ENCODE data around the gene IFITM10.

The IFITM10 gene

GRCh38 chr11:1714908-1715885, 35.2 kb downstream of the IFITM10 start:
- no peak for DNase-seq
- H3K27ac Mint-ChIP-seq = no peak overlapping the region
- H3K36me3 Mint-ChIP-seq (ENCODE audit: low read depth) = no peaks in the 10 kb centered on the region
- no peaks in the 10 kb centered on the region for H3K4me1 Mint-ChIP-seq (ENCODE audit: low read depth)
- no peak overlapping the region for H3K4me3 Mint-ChIP-seq
- H3K9me3 Mint-ChIP-seq = no peaks in the 10 kb centered on the region
- H3K27me3 Mint-ChIP-seq = no peaks in the 10 kb centered on the region

- H3K4me1 Mint-ChIP-seq (ENCODE audit: low read depth) = peaks cover 10% of the 10 kb centered on the region
- DNase-seq = no peak
- H3K4me3 Mint-ChIP-seq = no peak overlapping the region
- no peak overlapping the region for H3K27ac Mint-ChIP-seq
- no peaks in the 10 kb centered on the region for H3K27me3 Mint-ChIP-seq
- H3K9me3 Mint-ChIP-seq = no peaks in the 10 kb centered on the region
- no peaks in the 10 kb centered on the region for H3K36me3 Mint-ChIP-seq (ENCODE audit: low read depth)
Observed at GRCh38 chr11:1708716-1709115, 41.7 kb downstream of the IFITM10 start.

- Mint-ChIP-seq H3K4me3 (no peak overlapping the region), H3K27me3 (no peaks in the 10 kb centered on the region), H3K4me1 (ENCODE audit: low read depth) (peaks cover 10% of the 10 kb centered on the region), H3K9me3 (no peaks in the 10 kb centered on the region), H3K36me3 (ENCODE audit: low read depth) (no peaks in the 10 kb centered on the region), H3K27ac (no peak overlapping the region)
- no peak for DNase-seq
Observed at GRCh38 chr11:1707751-1708150, 42.6 kb downstream of the IFITM10 start.

GRCh38 chr11:1706634-1707400, 43.6 kb downstream of the IFITM10 start:
- no peaks in the 10 kb centered on the region for H3K27me3 Mint-ChIP-seq
- no peaks in the 10 kb centered on the region for H3K36me3 Mint-ChIP-seq (ENCODE audit: low read depth)
- H3K27ac Mint-ChIP-seq = no peak overlapping the region
- peaks cover 3% of the 10 kb centered on the region for H3K9me3 Mint-ChIP-seq
- no peak overlapping the region for H3K4me3 Mint-ChIP-seq
- DNase-seq = no peak
- peaks cover 10% of the 10 kb centered on the region for H3K4me1 Mint-ChIP-seq (ENCODE audit: low read depth)

DNA sequence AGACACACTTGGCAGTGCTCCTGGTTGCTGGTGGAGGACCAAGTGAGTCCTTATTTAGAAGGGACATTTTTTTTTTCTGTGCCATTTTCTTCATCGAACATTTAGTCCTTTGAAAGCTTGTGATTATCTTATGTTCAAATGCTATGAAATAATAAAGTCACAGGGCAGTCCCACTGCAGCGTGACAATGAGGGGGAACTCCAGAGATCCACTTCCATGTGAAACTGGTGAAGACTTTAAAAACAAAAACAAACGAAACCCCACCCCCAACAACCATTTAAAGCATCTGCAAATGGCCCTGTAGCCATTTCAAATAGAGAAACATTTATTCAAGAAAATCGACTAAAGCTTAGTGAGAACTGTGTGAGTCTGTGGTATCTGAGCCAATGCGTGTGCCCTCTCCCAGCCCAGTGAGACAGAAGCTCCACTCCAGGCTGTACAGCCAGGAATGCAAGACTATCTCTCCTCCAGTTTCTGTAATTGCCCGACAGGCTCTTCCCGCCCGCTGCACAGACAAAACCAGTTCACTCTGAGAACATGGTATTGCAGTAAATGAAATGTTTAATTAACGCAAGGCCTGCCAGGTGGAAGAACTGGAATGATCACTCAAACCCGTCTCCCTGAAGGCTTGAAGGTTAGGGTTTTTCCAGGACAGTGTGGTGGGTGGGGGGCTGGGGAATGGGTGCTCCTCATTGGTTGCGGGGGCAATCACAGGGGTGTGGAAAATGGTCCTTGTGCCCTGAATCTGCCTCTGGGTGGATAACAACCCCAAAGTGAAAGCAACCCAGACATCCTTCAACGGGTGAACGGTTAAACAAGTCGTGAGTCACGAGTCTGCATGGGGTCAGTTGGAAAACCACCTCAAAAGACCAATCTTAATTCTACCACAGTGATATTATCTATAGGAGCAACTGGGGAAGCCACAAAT, 45.0 kb downstream of the IFITM10 start:
- no peak for DNase-seq

GRCh38 chr11:1703146-1703545, 47.2 kb downstream of the IFITM10 start:
- H3K9me3 Mint-ChIP-seq = peaks cover 9% of the 10 kb centered on the region
- peaks cover 4% of the 10 kb centered on the region for H3K27me3 Mint-ChIP-seq
- H3K4me1 Mint-ChIP-seq (ENCODE audit: low read depth) = peaks cover 24% of the 10 kb centered on the region
- no peak overlapping the region for H3K27ac Mint-ChIP-seq
- DNase-seq = no peak
- H3K36me3 Mint-ChIP-seq (ENCODE audit: low read depth) = no peaks in the 10 kb centered on the region
- no peak overlapping the region for H3K4me3 Mint-ChIP-seq

More for the DNA sequence above, 45.0 kb downstream of the IFITM10 start:
- H3K4me1 Mint-ChIP-seq (ENCODE audit: low read depth) = peaks cover 23% of the 10 kb centered on the region
- peaks cover 9% of the 10 kb centered on the region for H3K9me3 Mint-ChIP-seq
- H3K27me3 Mint-ChIP-seq = no peaks in the 10 kb centered on the region
- no peak overlapping the region for H3K4me3 Mint-ChIP-seq
- no peak overlapping the region for H3K27ac Mint-ChIP-seq
- H3K36me3 Mint-ChIP-seq (ENCODE audit: low read depth) = no peaks in the 10 kb centered on the region

DNA sequence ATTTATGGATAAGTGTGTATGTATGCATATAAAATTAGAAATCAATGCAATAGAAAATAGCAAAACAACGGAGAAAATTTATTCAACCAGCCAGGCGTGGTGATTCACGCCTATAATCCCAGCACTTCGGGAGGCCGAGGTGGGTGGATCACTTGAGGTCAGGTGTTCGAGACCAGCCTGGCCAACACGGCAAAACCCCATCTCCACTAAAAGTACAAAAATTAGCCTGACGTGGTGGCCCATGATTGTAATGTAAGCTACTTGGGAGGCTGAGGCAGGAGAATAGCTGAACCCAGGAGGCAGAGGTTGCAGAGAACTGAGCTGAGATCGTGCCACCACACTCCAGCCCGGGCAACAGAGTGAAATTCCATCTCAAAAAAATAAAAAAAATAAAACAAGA, 47.9 kb downstream of the IFITM10 start:
- no peak for DNase-seq
- Mint-ChIP-seq H3K4me3 (no peak overlapping the region), H3K36me3 (ENCODE audit: low read depth) (no peaks in the 10 kb centered on the region), H3K27me3 (peaks cover 4% of the 10 kb centered on the region), H3K9me3 (peaks cover 9% of the 10 kb centered on the region), H3K27ac (no peak overlapping the region), H3K4me1 (ENCODE audit: low read depth) (peaks cover 24% of the 10 kb centered on the region)

DNA sequence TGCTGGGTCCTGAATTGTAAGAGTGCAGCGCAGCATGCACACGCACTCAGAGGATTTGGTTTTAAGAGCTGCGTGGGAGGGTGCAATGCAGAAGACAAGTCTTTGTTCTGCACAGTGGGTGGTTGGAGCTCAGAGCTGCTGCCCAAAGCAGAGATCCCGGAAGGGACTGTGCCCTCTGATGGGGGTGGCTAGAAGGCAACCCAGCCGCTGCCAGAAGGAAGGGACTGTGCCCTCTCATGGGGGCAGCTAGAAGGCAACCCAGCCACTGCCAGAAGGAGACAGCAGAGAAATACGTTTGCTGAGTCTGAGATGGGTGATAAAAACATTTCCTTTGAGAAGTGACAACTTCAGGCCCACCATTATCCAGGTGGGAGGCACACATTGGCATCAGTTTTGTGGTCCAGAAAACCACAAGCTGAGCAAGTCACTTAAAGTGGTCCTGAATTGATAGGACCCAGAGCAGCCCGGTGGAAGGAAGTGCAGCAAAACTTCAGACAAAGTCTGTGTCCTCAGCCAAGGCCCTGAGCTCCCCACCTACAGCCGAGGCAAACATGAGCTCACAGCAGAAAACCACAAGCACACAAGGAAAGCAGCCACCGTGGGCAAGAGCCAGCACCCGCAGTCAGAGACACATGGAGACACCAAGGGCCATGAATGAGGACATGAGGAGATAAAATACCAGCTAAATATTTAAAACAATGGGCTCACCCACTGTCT, 49.1 kb downstream of the IFITM10 start:
- H3K9me3 Mint-ChIP-seq = peaks cover 9% of the 10 kb centered on the region
- DNase-seq = no peak
- no peak overlapping the region for H3K4me3 Mint-ChIP-seq
- peaks cover 21% of the 10 kb centered on the region for H3K4me1 Mint-ChIP-seq (ENCODE audit: low read depth)
- H3K27me3 Mint-ChIP-seq = peaks cover 4% of the 10 kb centered on the region
- no peak overlapping the region for H3K27ac Mint-ChIP-seq
- H3K36me3 Mint-ChIP-seq (ENCODE audit: low read depth) = no peaks in the 10 kb centered on the region

DNA sequence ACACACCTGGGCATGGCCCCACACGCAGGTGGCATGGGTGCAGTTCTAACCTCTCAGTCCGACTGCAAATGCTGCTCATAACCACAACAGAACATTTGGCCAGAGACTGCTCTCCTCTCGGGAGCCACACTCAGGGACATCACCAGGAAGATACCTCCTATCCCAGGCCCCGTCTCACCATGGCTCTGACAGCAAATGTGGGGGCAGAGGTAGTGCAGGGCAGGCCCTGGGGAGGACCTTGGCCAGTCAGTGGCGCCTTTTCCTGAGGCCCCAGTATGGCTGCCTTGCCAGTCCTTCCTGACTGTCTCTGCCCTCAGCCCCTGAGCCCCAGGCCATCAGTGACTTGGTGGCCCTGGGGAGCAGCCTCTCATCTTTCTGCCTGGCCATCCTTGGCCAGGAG, 50.6 kb downstream of the IFITM10 start:
- Mint-ChIP-seq H3K27ac (no peak overlapping the region), H3K4me1 (ENCODE audit: low read depth) (peaks cover 14% of the 10 kb centered on the region), H3K27me3 (peaks cover 4% of the 10 kb centered on the region), H3K36me3 (ENCODE audit: low read depth) (no peaks in the 10 kb centered on the region), H3K9me3 (peaks cover 9% of the 10 kb centered on the region), H3K4me3 (no peak overlapping the region)
- DNase-seq = no peak

DNA sequence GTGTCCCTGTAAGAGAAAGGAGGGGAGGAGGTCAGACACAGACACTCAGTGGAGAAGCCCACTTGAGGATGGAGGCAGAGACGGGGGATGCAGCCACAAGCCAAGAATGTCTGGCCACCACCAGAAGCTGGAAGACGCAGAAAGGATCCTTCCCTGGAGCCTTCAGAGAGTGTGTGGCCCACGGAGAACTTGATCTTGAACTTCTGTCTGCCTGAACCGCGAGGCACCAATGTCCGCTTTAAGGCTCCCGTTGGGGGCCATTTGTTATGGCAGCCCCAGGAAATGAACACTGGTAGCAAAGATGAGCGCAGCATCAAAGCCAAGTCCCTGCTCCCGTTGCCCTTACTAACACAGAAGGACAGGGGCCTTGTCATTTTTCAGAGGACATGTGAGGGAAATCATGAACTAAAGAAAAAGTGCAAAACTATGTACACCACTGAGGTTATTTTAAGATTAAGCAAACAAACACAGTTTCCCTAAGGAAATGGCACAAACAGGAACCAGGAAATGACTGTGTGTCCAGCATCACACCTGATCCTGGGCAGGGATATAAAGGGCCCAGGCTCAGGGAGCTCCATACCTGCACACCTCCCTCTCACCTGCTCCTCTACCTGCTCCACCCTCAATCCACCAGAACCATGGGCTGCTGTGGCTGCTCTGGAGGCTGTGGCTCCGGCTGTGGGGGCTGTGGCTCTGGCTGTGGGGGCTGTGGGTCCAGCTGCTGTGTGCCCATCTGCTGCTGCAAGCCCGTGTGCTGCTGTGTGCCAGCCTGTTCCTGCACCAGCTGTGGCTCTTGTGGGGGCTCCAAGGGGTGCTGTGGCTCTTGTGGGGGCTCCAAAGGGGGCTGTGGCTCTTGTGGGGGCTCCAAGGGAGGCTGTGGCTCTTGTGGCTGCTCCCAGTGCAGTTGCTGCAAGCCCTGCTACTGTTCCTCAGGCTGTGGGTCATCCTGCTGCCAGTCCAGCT, 53.5 kb downstream of the IFITM10 start, which contains the start of gene KRTAP5-6:
Gene KRTAP5-6, plus strand, starts transcription at position 588 of the 963 bp plus-strand sequence. Its CDS starts 51 bp downstream, at position 639.
- no peak within 1 kb of the TSS for H3K27ac Mint-ChIP-seq
- peaks cover 19% of the 10 kb centered on the region for H3K4me1 Mint-ChIP-seq (ENCODE audit: low read depth)
- no peak for DNase-seq
- no peaks in the 10 kb centered on the region for H3K36me3 Mint-ChIP-seq (ENCODE audit: low read depth)
- peaks cover 6% of the 10 kb centered on the region for H3K9me3 Mint-ChIP-seq
- H3K4me3 Mint-ChIP-seq = no peak within 1 kb of the TSS
- H3K27me3 Mint-ChIP-seq = peaks cover 18% of the 10 kb centered on the region

GRCh38 chr11:1695548-1696108, 54.8 kb downstream of the IFITM10 start:
- Mint-ChIP-seq H3K9me3 (no peaks in the 10 kb centered on the region), H3K27ac (no peak overlapping the region), H3K4me3 (no peak overlapping the region), H3K36me3 (ENCODE audit: low read depth) (no peaks in the 10 kb centered on the region), H3K27me3 (peaks cover 30% of the 10 kb centered on the region), H3K4me1 (ENCODE audit: low read depth) (peaks cover 7% of the 10 kb centered on the region)
- DNase-seq = no peak

- Mint-ChIP-seq H3K9me3 (no peaks in the 10 kb centered on the region), H3K27ac (no peak overlapping the region), H3K4me3 (no peak overlapping the region), H3K27me3 (peaks cover 37% of the 10 kb centered on the region), H3K4me1 (ENCODE audit: low read depth) (peaks cover 4% of the 10 kb centered on the region), H3K36me3 (ENCODE audit: low read depth) (no peaks in the 10 kb centered on the region)
- DNase-seq = no peak
Observed at GRCh38 chr11:1694846-1695547, 55.4 kb downstream of the IFITM10 start.
